ENCODE measurements around the gene CFAP299. TPM values are rescaled to one million over a fixed set of nuclear protein-coding genes. Genes with fewer than 3 reads are reported as not detected.
A peak's percentile ranks its signal among the peaks of the same experiment; 100 is the strongest.

Gene CFAP299
- 3.1 and 6.3 TPM in 2 replicates for total RNA-seq (2011; cell fraction: chromatin; rRNA removed; ENCODE audit: low replicate concordance)
- total RNA-seq (2011; cell fraction: nucleolus; rRNA removed) = 1.8 and 2.9 TPM in 2 replicates
- 5.4 and 7.1 TPM in 2 replicates for total RNA-seq (2011; cell fraction: nucleoplasm; rRNA removed)
- total RNA-seq (2014; rRNA removed) (0.82 and 3.0 TPM in 2 replicates), total RNA-seq (2014; rRNA removed; fragmentation: Illumina TruSeq; extraction: Trizol) (0.61 and 0.62 TPM in 2 replicates), total RNA-seq (2015; rRNA removed; fragmentation: Illumina TruSeq; extraction: Trizol) (0.87 and 1.0 TPM in 2 replicates), total RNA-seq (2021) (0.09 and 0.67 TPM in 2 replicates), polyA plus RNA-seq (2011; rRNA removed) (0.39 and 0.81 TPM in 2 replicates), polyA plus RNA-seq (2014; fragmentation: Illumina TruSeq; extraction: Trizol) (0.29 and 0.76 TPM in 2 replicates), polyA plus RNA-seq (2014; fragmentation: Nextera tagmentation; extraction: Ambion mirVana) (under 1 TPM; 0.69 to 0.78 TPM), polyA plus RNA-seq (2014; rRNA removed) (0.33 TPM in 1 of 2 replicates, not detected in the other), polyA minus RNA-seq (2011; rRNA and poly(A)+ RNA removed) (2.9 and 3.5 TPM in 2 replicates), Bru-seq, nascent RNA (percentile 34 among the genes with signal in this experiment), BruChase-seq, experiment 1, labeled RNA remaining after a 2-hour chase (percentile 32 among the genes with signal in this experiment), BruChase-seq, experiment 2, labeled RNA remaining after a 6-hour chase (percentile 32 among the genes with signal in this experiment)
- 0.16 TPM in 1 of 2 replicates, not detected in the other for polyA plus RNA-seq (2011; cell fraction: cytosol; rRNA removed)
- 0.84 and 1.4 TPM in 2 replicates for polyA plus RNA-seq (2011; cell fraction: nucleus; rRNA removed)
- 0.94 and 1.2 TPM in 2 replicates for polyA plus RNA-seq (2012)
- not detected in 2 replicates for polyA minus RNA-seq (2011; cell fraction: cytosol; rRNA and poly(A)+ RNA removed)
- 5.4 and 6.0 TPM in 2 replicates for polyA minus RNA-seq (2011; cell fraction: nucleus; rRNA and poly(A)+ RNA removed)
- long read RNA-seq, experiment 1, partial matches to known transcripts = 0 of 1 reads
- long read RNA-seq, experiment 1, other reads (novel, unspliced or antisense) = 1 of 1 reads
- long read RNA-seq, experiment 2 = 0 reads
- long read RNA-seq, experiment 3 = 0 reads

GRCh38 chr4:80335554-80336358, at the start of gene CFAP299:
Gene CFAP299 (plus strand): TSS chr4:80335730.
- intact Hi-C loops (cut with micrococcal nuclease) = loop anchor here (1.0 to 10.0 kb wide), 10 partner anchors 48 to 1383 kb away; partner anchors contain the start of genes ANTXR2, FGF5 and NAA11
- Histone ChIP-seq H3K36me3 (ENCODE audit: control insufficient read depth, insufficient read depth, low read length) (no peaks in the 10 kb centered on the region), H2AFZ (ENCODE audit: low read depth, low read length) (peak within 1 kb of the TSS; percentile 90), H3K9me1 (ENCODE audit: control insufficient read depth, insufficient read depth, low read length) (no peaks in the 10 kb centered on the region), H4K20me1 (replicated peaks; ENCODE audit: control insufficient read depth, insufficient read depth, low read length) (no peaks in the 10 kb centered on the region), H3K27ac (ENCODE audit: extremely low read depth, low read depth, low read length) (peak within 1 kb of the TSS; percentile 52), H3K4me3 (peak within 1 kb of the TSS; percentile 51), H3K9me3 (replicated peaks; ENCODE audit: control insufficient read depth, insufficient read depth, low read depth, low read length) (no peaks in the 10 kb centered on the region), H3K9ac (ENCODE audit: insufficient read depth in 1 of 2, low read depth in 2 of 2, low read length in 2 of 2) (peak within 1 kb of the TSS; percentile 60 to 95), H3K79me2 (ENCODE audit: control insufficient read depth, insufficient read depth, low read length) (no peaks in the 10 kb centered on the region), H3K4me2 (ENCODE audit: insufficient read depth, low read length) (peak within 1 kb of the TSS; percentile 80), H3K4me1 (replicated peaks in 1 of 2; ENCODE audit: control insufficient read depth in 2 of 2, insufficient read depth in 2 of 2, low read length in 2 of 2) (peaks cover 5 to 9% of the 10 kb centered on the region in 2 experiments; a peak in 3 of 5 replicates), H3K27me3 (ENCODE audit: control insufficient read depth in 2 of 2, insufficient read depth in 2 of 2, low read length in 2 of 2) (no peaks in the 10 kb centered on the region)
- BruUV-seq (replicated peaks) = no TSS peak
- DNase-seq (ENCODE audit: extremely low read depth in 1 of 4, low spot score in 3 of 4) = peak; percentile 86 to 96 (median 90)
- peak; percentile 100 for FAIRE-seq
- CTCF ChIA-PET (ENCODE audit: low intra/inter-chr PET ratio) = interaction anchor here (1.0 to 2.8 kb wide), 6 partner anchors 114 to 1384 kb away, joined by 3 to 7 read pairs (median 3); no protein-coding TSS in a partner anchor
- in situ Hi-C loops (cut with MboI) = loop anchor here (5.0 kb wide), 1 partner anchor 1388 kb away; no protein-coding TSS in a partner anchor
- peak; percentile 97 for ATAC-seq
- POLR2A ChIA-PET = interaction anchor here (0.6 to 0.8 kb wide), 2 partner anchors 40 to 124 kb away, joined by 3 to 6 read pairs; no protein-coding TSS in a partner anchor
- 2% methylated on average over 45 of the region's 49 CpGs for WGBS (ENCODE audit: insufficient coverage, low coverage, missing lambda C conversion rate)
- TF ChIP-seq ZNF407 (IDR thresholded peaks at IDR 0.05; ENCODE audit: low read depth) (no peak), KDM5B (IDR thresholded peaks at IDR 0.05; ENCODE audit: insufficient replicate concordance, low read depth, low read length) (no peak), ZBTB26 (CRISPR knock-in tag; IDR thresholded peaks at IDR 0.05) (no peak), SLC30A9 (CRISPR knock-in tag; IDR thresholded peaks at IDR 0.05) (no peak), CTBP1 (IDR thresholded peaks at IDR 0.05; ENCODE audit: borderline replicate concordance) (peak; percentile 86), CEBPB (tag; IDR thresholded peaks at IDR 0.05) (no peak; the same call in 1 of the 2 replicates)

Data from K562 (cell line).